A549 (cell line): ENCODE measurements around the gene RIC3. TPM values are rescaled to one million over a fixed set of nuclear protein-coding genes. Genes with fewer than 3 reads are reported as not detected.

Experiments used
- ATAC-seq, 2 experiments: fragments of 200-7000 bp in 1 of 2; fragments of >200 bp in 1 of 2; cut with Nextera tagmentation in 1 of 2; cut with Tn5 transposase in 1 of 2; 3 replicates each; pipeline versions ENCODE4 v1.8.0 to v1.9.1; 2018 to 2020; ENCODE audit warnings: mild to moderate bottlenecking in 1 of 2, moderate library complexity in 1 of 2
- CTCF ChIA-PET: fragments of 300-600 bp; sonication (Branson Sonifier 250); formaldehyde crosslinking; extraction: SDS; loops from one replicate; lab custom pipeline; 2021; ENCODE audit warnings: antibody characterized with exemption, inconsistent platforms; lab: Yijun Ruan, JAX
- POLR2A ChIA-PET: fragments of 350-600 bp; formaldehyde crosslinking; extraction: SDS; loops from one replicate; lab custom pipeline; 2021; ENCODE audit warnings: antibody characterized with exemption, inconsistent platforms; lab: Yijun Ruan, JAX
- DNase-seq, 2 experiments: peaks; one replicate each; pipeline versions ENCODE4 v3.0.0 to v3.0.0-alpha.2; 2011 to 2016; ENCODE audit warnings: low read depth in 1 of 2, low spot score in 1 of 2
- FAIRE-seq: peaks from 2 replicates; lab custom pipeline; 2011; peaks lifted over from hg19 to GRCh38; lab: Jason Lieb, UNC
- H3K27ac ChIP-seq, 2 experiments: fragments of >200 bp; sonication (Bioruptor Twin); formaldehyde crosslinking; 3 replicates each; pipeline ENCODE4 v1.5.1; 2016 to 2017
- H3K4me1 ChIP-seq: fragments of >200 bp; sonication (Bioruptor Twin); formaldehyde crosslinking; 3 replicates; pipeline ENCODE4 v1.6.1; 2016
- H3K4me2 ChIP-seq: fragments of >200 bp; sonication (Bioruptor Twin); formaldehyde crosslinking; 3 replicates; pipeline ENCODE4 v1.6.1; 2016
- H3K4me3 ChIP-seq: fragments of >200 bp; sonication (Bioruptor Twin); formaldehyde crosslinking; 3 replicates; pipeline ENCODE4 v1.5.1; 2016
- H3K9me3 ChIP-seq: fragments of >200 bp; sonication (Bioruptor Twin); formaldehyde crosslinking; 3 replicates; pipeline ENCODE4 v1.6.1; 2016
- CBX8 ChIP-seq: fragments of 200-600 bp; sonication (generic); IDR thresholded peaks from 2 replicates; pipeline ENCODE4 v1.6.1; 2016
- CHD2 ChIP-seq: fragments of 150-350 bp; IDR thresholded peaks from 2 replicates; pipeline ENCODE4 v1.6.1; 2014; ENCODE audit warnings: low read length; ENCODE audit not compliant: partially characterized antibody
- CHD4 ChIP-seq: fragments of 200-600 bp; sonication (generic); IDR thresholded peaks from 2 replicates; pipeline ENCODE4 v1.6.1; 2016; ENCODE audit warnings: antibody characterized with exemption, mild to moderate bottlenecking, borderline replicate concordance
- GATA3 ChIP-seq: IDR thresholded peaks from 2 replicates; pipeline ENCODE4 v1.6.1; 2012; ENCODE audit warnings: borderline replicate concordance
- HDAC2 ChIP-seq: fragments of 200-600 bp; sonication (generic); IDR thresholded peaks from 2 replicates; pipeline ENCODE4 v1.6.1; 2016
- HEYL ChIP-seq: fragments of 250-450 bp; sonication (Bioruptor Pico); IDR thresholded peaks from 2 replicates; pipeline ENCODE4 v1.8.0; 2021; ENCODE audit warnings: mild to moderate bottlenecking, moderate library complexity
- HOXB5 ChIP-seq: fragments of 250-450 bp; sonication (Bioruptor Pico); IDR thresholded peaks from 2 replicates; pipeline ENCODE4 v1.5.0; 2020; ENCODE audit warnings: mild to moderate bottlenecking, moderate library complexity
- JUNB ChIP-seq: fragments of >200 bp; sonication (Bioruptor Twin); formaldehyde crosslinking; IDR thresholded peaks from 2 replicates; pipeline ENCODE4 v1.6.1; 2016
- KDM1A ChIP-seq: fragments of 200-600 bp; sonication (generic); IDR thresholded peaks from 2 replicates; pipeline ENCODE4 v1.6.1; 2016; ENCODE audit warnings: low read depth, mild to moderate bottlenecking
- KDM5A ChIP-seq: fragments of 200-600 bp; sonication (generic); IDR thresholded peaks from 2 replicates; pipeline ENCODE4 v1.6.1; 2016; ENCODE audit warnings: antibody characterized with exemption, mild to moderate bottlenecking
- MAZ ChIP-seq: fragments of 150-350 bp; IDR thresholded peaks from 2 replicates; pipeline ENCODE4 v1.6.1; 2014; ENCODE audit warnings: antibody characterized with exemption, low read depth, low read length, borderline replicate concordance
- NFE2L2 ChIP-seq: fragments of 150-350 bp; conservative IDR thresholded peaks from 2 replicates; pipeline ENCODE4 v1.6.1; 2014; ENCODE audit warnings: low read length
- NPAS2 ChIP-seq: fragments of 250-450 bp; sonication (Bioruptor Pico); IDR thresholded peaks from 2 replicates; pipeline ENCODE4 v1.8.0; 2022; ENCODE audit warnings: mild to moderate bottlenecking, moderate library complexity, borderline replicate concordance
- NR3C1 ChIP-seq: fragments of >200 bp; sonication (Bioruptor Twin); formaldehyde crosslinking; IDR thresholded peaks from 3 replicates; pipeline ENCODE4 v1.6.1; 2017
- PHF8 ChIP-seq: fragments of 200-600 bp; sonication (generic); IDR thresholded peaks from 2 replicates; pipeline ENCODE4 v1.6.1; 2016; ENCODE audit warnings: low read depth, mild to moderate bottlenecking, antibody characterized with exemption, moderate library complexity, borderline replicate concordance
- RNF2 ChIP-seq: fragments of 200-600 bp; sonication (generic); IDR thresholded peaks from 2 replicates; pipeline ENCODE4 v1.6.1; 2016; ENCODE audit warnings: low read depth, mild to moderate bottlenecking, antibody characterized with exemption, moderate library complexity, borderline replicate concordance
- ZC3H11A ChIP-seq: fragments of 450-650 bp; IDR thresholded peaks from 2 replicates; pipeline ENCODE4 v1.6.1; 2014; ENCODE audit warnings: antibody characterized with exemption, mild to moderate bottlenecking
- ZFP36 ChIP-seq: fragments of 450-650 bp; IDR thresholded peaks from 2 replicates; pipeline ENCODE4 v1.6.1; 2014; ENCODE audit warnings: borderline replicate concordance; ENCODE audit not compliant: partially characterized antibody
- WGBS: methylation state at CpG from one replicate; pipeline ENCODE4 v1.1.6; 2017; ENCODE audit errors: missing lambda C conversion rate; 5-methylcytosine and 5-hydroxymethylcytosine counted together
- polyA plus RNA-seq, 4 experiments: library from polyadenylated mRNA; depleted of rRNA in 3 of 4; stranded (reverse); fragments of >200 nt; fragmentation: RNase III in 1 of 4; extraction: RNeasy Plus Mini Kit Qiagen cat#74134 plus additional on column Dnase treatment in 1 of 4; gene quantifications; 2 replicates in 3 of 4; 3 replicates in 1 of 4; pipeline ENCODE4 v1.2.3, GENCODE V29; 2011 to 2017
- TF ChIP-seq, protein P1 (sequence below): fragments of 200-600 bp; sonication (generic); IDR thresholded peaks from 2 replicates; pipeline ENCODE4 v1.6.1; 2016; ENCODE audit warnings: antibody characterized with exemption, mild to moderate bottlenecking, moderate library complexity
- TF ChIP-seq, protein P2 (sequence below): IDR thresholded peaks from 2 replicates; pipeline ENCODE4 v1.6.1; 2012; ENCODE audit warnings: low read depth, borderline replicate concordance
- TF ChIP-seq, protein P3 (sequence below): fragments of 250-450 bp; sonication (Bioruptor Pico); IDR thresholded peaks from 2 replicates; pipeline ENCODE4 v1.5.0; 2020; ENCODE audit warnings: low read depth, mild to moderate bottlenecking, moderate library complexity
- TF ChIP-seq, protein P4 (sequence below): fragments of >200 bp; sonication (Bioruptor Twin); formaldehyde crosslinking; IDR thresholded peaks from 2 replicates; pipeline ENCODE4 v1.6.1; 2016
- TF ChIP-seq, protein P5 (sequence below): fragments of 450-650 bp; IDR thresholded peaks from 2 replicates; pipeline ENCODE4 v1.6.1; 2014; ENCODE audit warnings: antibody characterized with exemption
- TF ChIP-seq, protein P6 (sequence below): fragments of 250-450 bp; sonication (Bioruptor Pico); IDR thresholded peaks from 2 replicates; pipeline ENCODE4 v1.5.0; 2021; ENCODE audit warnings: mild to moderate bottlenecking, moderate library complexity, borderline replicate concordance

Gene RIC3
- polyA plus RNA-seq, 2 of the 4 experiments (the other 2 are of a cell fraction): 1.7 to 3.2 TPM

DNA sequence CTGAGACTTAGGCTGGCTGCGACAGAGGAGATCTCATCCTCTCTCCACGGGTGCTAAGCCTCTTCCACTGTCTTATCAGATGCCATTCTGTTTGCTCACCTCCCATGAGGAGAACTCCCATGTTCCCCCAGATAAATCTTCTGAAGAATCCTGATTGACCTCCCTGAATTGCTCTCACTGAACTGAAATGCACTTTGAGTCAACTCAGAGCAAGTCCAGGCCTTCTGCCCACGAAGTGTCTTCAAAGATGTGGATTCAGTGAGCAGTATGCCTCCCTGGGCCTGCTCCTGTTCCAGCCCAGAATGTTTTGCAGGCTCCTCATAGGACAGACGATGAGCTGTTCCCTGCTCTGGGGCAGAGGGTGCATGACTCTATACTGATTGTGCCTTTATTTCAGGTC is 70.5 kb downstream of the RIC3 start (continued):
- TF ChIP-seq, protein P1, sequence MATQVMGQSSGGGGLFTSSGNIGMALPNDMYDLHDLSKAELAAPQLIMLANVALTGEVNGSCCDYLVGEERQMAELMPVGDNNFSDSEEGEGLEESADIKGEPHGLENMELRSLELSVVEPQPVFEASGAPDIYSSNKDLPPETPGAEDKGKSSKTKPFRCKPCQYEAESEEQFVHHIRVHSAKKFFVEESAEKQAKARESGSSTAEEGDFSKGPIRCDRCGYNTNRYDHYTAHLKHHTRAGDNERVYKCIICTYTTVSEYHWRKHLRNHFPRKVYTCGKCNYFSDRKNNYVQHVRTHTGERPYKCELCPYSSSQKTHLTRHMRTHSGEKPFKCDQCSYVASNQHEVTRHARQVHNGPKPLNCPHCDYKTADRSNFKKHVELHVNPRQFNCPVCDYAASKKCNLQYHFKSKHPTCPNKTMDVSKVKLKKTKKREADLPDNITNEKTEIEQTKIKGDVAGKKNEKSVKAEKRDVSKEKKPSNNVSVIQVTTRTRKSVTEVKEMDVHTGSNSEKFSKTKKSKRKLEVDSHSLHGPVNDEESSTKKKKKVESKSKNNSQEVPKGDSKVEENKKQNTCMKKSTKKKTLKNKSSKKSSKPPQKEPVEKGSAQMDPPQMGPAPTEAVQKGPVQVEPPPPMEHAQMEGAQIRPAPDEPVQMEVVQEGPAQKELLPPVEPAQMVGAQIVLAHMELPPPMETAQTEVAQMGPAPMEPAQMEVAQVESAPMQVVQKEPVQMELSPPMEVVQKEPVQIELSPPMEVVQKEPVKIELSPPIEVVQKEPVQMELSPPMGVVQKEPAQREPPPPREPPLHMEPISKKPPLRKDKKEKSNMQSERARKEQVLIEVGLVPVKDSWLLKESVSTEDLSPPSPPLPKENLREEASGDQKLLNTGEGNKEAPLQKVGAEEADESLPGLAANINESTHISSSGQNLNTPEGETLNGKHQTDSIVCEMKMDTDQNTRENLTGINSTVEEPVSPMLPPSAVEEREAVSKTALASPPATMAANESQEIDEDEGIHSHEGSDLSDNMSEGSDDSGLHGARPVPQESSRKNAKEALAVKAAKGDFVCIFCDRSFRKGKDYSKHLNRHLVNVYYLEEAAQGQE: no peak

DNA sequence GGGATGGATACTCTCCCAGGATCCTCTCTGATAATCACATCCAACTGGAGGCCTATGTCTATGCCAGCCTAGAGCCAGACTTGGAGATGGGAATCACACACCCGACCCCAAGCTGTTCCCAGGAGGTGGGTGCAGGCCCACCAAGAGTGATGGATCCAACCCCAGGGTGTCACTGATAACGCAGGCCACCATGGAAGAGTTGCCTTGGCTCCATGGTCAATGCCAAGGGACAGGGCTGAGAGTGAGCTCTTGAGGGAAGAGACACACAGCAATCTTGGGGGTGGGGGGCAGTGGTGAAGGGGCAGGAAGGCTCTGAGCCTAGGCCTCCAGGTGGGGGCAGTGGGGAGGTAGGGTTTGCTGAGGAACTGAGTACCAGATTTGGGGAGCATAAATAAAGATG is 70.9 kb downstream of the RIC3 start:
- H3K4me1 ChIP-seq: no peaks in the 10 kb centered on the region
- ATAC-seq (no peak), DNase-seq (no peak), FAIRE-seq (no peak)
- POLR2A ChIA-PET: interaction anchor here (1.0 kb wide), 1 partner anchor 65 kb away, joined by 4 read pairs; no protein-coding TSS in a partner anchor
- no peak for TF ChIP-seq RNF2
- no peak for TF ChIP-seq HEYL (CRISPR knock-in tag)
- no peak for TF ChIP-seq KDM5A
- TF ChIP-seq PHF8: no peak
- TF ChIP-seq CHD4: no peak
- TF ChIP-seq, protein P2, sequence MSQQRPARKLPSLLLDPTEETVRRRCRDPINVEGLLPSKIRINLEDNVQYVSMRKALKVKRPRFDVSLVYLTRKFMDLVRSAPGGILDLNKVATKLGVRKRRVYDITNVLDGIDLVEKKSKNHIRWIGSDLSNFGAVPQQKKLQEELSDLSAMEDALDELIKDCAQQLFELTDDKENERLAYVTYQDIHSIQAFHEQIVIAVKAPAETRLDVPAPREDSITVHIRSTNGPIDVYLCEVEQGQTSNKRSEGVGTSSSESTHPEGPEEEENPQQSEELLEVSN: no peak
- TF ChIP-seq CBX8: no peak
- TF ChIP-seq CHD2: no peak
- no peak for TF ChIP-seq JUNB
- TF ChIP-seq, protein P3, sequence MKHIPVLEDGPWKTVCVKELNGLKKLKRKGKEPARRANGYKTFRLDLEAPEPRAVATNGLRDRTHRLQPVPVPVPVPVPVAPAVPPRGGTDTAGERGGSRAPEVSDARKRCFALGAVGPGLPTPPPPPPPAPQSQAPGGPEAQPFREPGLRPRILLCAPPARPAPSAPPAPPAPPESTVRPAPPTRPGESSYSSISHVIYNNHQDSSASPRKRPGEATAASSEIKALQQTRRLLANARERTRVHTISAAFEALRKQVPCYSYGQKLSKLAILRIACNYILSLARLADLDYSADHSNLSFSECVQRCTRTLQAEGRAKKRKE (CRISPR knock-in tag): no peak
- no peak for TF ChIP-seq HOXB5
- TF ChIP-seq MAZ: no peak
- TF ChIP-seq, protein P4, sequence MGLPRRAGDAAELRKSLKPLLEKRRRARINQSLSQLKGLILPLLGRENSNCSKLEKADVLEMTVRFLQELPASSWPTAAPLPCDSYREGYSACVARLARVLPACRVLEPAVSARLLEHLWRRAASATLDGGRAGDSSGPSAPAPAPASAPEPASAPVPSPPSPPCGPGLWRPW: no peak
- no peak for TF ChIP-seq NR3C1
- no peaks in the 10 kb centered on the region for H3K9me3 ChIP-seq
- no CpG with 5 or more reads among the region's 2 CpGs for WGBS
- H3K4me3 ChIP-seq: no peak overlapping the region
- H3K4me2 ChIP-seq: no peak overlapping the region
- H3K27ac ChIP-seq: no peak overlapping the region
- CTCF ChIA-PET: interaction anchor here (1.4 to 30.1 kb wide), 13 partner anchors 9 to 205 kb away, joined by 5 to 644 read pairs (median 17); partner anchors contain the start of gene TUB

DNA sequence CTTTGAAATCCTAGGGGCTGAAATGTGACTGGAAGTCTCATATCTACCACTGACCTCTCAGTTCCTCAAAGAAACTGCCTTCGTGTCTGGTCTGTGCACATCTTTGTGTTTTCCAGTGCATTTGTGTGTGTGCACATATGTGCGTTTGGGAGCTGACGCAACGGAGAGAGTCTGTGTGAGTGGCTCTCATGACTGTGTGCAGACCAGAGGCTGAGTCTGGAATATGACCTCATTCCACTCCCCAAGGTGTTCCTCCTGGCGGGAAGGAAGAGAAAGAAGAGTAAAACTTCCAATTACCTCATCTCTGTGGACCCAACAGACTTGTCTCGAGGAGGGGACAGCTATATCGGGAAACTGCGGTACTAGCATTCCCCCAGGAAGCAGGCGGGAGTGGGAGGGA is 71.4 kb downstream of the RIC3 start:
- H3K4me3 ChIP-seq: no peak overlapping the region
- TF ChIP-seq, protein P5, sequence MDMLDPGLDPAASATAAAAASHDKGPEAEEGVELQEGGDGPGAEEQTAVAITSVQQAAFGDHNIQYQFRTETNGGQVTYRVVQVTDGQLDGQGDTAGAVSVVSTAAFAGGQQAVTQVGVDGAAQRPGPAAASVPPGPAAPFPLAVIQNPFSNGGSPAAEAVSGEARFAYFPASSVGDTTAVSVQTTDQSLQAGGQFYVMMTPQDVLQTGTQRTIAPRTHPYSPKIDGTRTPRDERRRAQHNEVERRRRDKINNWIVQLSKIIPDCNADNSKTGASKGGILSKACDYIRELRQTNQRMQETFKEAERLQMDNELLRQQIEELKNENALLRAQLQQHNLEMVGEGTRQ: no peak
- no peak for TF ChIP-seq HDAC2
- TF ChIP-seq KDM1A: no peak
- TF ChIP-seq ZFP36: no peak
- no peak for TF ChIP-seq NFE2L2
- no peak for TF ChIP-seq ZC3H11A
- TF ChIP-seq GATA3: no peak
- TF ChIP-seq, protein P6, sequence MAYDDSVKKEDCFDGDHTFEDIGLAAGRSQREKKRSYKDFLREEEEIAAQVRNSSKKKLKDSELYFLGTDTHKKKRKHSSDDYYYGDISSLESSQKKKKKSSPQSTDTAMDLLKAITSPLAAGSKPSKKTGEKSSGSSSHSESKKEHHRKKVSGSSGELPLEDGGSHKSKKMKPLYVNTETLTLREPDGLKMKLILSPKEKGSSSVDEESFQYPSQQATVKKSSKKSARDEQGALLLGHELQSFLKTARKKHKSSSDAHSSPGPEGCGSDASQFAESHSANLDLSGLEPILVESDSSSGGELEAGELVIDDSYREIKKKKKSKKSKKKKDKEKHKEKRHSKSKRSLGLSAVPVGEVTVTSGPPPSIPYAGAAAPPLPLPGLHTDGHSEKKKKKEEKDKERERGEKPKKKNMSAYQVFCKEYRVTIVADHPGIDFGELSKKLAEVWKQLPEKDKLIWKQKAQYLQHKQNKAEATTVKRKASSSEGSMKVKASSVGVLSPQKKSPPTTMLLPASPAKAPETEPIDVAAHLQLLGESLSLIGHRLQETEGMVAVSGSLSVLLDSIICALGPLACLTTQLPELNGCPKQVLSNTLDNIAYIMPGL (CRISPR knock-in tag): no peak
- TF ChIP-seq NPAS2 (CRISPR knock-in tag): no peak
- no peaks in the 10 kb centered on the region for H3K9me3 ChIP-seq
- WGBS: 92% methylated on average over 9 of the region's 9 CpGs
- ATAC-seq (no peak), FAIRE-seq (no peak), DNase-seq (no peak)
- no peak overlapping the region for H3K4me2 ChIP-seq
- no peaks in the 10 kb centered on the region for H3K4me1 ChIP-seq
- POLR2A ChIA-PET: interaction anchor here (1.0 kb wide), 1 partner anchor 65 kb away, joined by 4 read pairs; no protein-coding TSS in a partner anchor
- H3K27ac ChIP-seq: no peak overlapping the region
- CTCF ChIA-PET: interaction anchor here (0.7 to 30.1 kb wide), 8 partner anchors 9 to 110 kb away, joined by 3 to 644 read pairs (median 55); partner anchors contain the start of genes EIF3F and TUB
